ENCODE results near the gene MYL5.
A peak's percentile ranks its signal among the peaks of the same experiment; 100 is the strongest.

MYL5 gene

DNA sequence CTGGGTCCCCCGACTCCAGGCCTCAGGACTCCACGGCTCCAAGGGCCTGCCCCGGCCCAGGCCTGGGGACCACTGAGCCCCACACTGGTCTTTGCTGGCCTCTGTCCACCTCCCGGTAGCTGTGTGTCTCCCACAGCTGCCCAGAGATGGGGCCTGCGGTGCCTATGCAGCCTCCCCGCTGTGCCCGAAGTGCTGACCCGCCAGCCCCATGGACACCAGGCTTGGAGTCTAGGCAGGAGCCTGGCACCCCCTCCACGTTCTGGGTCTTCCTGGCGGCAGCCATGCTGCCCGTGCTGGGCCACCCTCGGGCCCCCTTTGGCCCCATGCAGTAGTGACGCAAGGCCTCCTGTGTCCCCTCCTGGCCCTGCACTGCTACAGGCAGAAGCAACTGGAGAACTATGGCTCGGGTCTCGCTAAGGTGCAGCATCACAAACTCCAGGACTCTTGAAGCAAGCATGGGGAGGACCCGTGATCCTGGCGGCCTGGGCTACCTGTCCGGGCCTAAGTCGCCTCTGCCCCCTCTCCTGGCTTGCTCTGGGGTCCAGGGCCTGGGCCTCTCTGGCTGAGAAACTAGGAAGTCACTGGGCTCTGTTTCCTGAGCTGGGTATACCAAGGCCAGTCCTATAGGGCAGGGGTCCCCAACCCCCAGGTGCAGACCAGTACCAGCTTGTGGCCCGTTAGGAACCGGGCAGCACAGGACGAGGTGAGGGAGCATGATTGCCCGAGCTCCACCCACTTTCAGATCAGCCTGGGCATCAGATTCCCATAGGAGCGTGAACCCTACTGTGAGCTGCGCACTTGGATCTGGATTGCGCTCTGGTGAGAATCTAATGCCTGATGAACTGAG is 917 bp downstream of the MYL5 start:
- DNase-seq, result no peak

DNA sequence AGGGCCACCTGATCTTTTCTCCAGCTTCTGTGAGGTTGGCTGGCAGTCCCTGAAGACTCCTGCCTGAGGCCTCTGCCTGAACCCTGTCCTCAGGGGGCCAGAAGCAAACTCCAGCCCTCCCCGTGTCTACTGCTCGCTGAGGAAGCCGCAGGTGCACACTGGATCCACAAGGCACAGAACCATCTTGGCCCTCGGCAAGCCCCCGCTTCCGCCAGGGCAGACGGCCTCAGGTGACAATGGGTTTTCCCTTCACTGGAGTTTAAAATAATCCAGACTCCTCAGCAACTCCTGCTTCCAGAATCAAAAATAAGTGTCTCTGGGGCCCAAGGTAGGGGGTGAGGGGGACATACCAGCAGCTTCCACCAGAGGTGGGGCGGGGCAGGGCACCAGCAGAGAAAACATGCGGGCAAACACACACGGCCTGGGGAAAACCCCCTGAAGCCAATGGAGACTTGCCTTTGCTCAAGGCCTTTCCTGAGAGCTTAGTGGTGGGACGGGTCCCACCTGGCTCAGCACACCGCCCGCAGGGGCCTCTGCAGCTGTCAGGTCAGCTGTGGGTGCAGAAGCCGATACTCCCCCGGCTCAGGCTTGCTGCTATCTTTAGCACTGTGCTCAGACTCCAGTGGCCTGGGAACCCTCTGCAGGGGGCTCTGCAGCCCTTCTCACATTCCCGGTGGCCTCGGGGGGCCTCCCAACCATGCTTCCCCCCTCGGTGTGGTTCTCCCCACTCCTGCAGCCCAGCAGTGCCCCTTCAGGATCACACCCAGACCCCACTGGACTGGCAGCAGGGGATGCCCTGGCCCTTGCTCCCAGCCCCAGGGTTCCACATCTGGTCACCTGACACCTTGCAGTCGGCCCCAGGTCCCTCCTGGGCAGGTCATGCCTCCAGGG is 1.9 kb downstream of the MYL5 start:
- no peak for DNase-seq

DNA sequence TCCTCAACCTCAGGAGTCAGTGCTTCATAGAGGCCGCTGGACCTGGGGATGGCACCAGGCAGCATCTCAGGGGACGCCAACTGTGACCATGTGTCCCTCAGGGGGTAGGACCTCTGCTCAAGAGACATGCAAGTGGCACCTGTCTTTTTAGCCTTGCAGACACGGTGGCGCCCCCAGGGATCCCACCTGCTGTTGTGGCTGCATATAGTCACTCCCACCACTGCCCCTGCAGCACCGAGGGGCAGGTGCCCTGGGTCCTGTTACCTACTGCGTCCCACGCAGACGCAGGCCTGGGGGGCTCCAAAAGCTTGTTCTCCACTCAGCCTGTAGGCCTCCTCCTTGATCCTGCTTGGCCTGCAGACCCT is 2.5 kb downstream of the MYL5 start:
- no peak for DNase-seq

DNA sequence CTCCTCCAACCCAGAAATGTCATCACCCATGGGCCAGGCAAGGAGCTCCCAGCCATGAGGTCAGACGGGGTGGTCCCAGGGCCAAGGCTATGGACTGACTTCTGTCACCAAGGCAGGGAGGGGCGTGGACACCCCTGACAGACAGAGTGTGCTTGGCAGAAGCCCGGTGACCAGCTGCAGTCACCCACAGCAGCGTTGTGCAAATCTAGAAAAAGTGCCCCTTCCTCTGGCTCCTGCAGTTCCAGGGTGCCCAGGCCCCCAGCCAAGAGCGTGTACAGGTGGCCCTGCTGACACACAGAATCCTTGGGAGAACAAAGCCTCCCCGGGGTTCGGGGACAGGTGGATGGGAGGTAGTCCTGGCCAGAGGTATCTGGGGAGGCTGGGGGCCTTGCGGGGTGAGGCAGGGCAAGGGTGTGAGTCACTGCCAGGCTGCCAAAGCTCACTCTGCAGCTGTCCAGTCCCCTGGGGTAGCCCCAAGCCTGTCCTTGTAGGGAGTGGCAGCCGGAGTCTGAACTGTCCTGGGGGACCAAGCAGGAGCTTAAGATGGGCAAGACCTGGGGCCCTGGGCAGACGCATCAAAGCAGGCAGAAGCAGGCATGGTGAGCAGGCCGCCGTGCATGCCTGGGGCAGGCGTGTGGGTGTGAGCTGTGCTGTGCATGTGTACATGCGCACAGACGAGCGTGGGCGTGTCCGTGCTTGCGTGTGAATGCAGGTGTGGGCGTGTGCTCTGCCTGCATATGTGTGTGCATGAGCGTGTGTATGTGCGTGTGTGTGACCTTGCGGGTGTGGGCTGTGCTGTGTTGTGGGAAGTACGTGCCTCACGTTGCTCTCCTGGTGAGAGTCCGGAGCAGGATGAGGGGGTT is 3.3 kb downstream of the MYL5 start:
- no peak for DNase-seq

DNA sequence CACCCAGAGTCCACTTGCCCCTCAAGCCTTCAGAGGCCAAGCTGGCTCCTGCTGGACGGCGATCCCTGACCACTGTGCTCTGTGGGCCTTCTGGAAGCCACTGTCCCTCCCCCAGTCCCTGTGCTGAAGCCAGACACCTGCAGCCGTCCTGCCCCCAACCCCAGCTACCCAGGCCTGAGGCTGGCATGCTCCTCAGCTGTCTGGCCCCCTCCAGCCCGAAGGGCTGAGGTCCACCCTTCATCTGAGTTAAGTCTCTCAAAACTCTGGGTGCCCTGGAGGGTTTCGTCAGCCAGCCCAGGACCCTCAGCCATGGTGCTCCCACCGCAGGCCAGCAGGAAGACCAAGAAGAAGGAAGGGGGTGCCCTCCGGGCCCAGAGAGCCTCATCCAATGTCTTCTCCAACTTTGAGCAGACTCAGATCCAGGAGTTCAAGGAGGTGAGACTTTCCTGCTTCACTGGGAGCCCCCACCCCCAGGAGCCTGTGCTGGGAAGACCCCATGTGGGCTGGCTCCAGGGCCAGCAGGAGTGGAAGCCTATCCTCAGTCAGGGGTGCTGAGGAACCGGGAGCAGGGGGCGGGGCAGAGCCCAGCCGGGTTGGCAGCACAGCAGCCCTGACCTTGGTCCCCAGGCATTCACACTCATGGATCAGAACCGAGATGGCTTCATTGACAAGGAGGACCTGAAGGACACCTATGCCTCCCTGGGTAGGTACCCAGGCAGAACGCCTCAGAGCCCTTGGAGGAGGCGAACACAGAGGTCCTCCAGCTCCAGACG is 4.2 kb downstream of the MYL5 start:
- no peak for DNase-seq

DNA sequence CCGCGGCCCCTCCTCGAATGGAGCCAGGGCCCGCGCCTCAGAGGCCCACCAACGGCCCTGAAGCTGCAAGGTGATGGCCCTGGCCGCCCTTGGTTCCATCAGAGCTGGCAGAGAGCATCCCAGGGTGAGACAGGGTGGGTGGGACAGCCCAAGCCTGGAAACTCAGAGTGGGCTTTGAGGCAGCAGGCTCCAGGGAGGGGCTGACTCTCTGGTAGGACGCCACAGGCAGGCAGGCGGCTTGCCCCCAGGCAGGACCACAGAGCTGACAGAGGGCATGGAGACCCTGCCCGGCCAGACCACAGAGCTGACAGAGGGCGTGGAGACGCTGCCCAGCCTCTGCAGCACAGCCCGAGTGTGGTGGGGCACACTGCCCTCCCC is 4.8 kb downstream of the MYL5 start:
- DNase-seq, result no peak

DNA sequence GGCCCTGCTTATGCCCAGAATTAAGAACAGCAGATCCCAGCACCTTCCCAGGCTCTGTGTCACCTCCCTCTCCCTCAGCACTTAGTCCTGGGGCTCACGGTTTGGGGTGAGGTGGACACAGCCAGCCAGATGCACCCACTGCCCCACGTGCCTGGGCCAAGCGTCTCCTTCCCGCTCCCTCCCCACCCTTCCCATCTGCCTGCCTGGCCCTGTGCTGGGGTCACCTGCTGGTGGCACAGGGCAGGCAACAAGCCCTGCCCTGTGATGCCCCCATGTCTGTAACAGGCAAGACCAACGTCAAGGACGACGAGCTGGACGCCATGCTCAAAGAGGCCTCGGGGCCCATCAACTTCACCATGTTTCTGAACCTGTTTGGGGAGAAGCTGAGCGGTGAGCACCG is 5.3 kb downstream of the MYL5 start:
- DNase-seq, result no peak

DNA sequence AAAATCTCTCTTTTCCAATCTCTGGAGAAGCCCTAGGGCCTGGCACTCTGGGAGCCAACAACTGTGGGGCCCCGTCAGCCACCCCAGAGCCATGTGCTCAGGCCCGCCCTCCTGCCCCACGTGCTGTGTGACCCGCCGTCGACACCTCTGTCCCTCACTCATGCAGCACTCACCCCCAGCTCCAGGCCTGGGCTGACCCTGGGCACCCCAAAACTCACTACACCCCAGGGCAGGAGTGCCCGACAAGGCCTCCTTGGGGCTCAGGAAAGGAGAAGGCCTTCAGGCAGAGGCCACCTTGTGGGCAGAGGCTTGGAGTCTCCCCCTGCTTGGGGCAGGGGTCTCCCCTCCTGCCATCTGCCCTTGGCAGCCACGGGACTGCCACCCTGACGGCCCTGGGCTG is 5.7 kb downstream of the MYL5 start:
- no peak for DNase-seq

DNA sequence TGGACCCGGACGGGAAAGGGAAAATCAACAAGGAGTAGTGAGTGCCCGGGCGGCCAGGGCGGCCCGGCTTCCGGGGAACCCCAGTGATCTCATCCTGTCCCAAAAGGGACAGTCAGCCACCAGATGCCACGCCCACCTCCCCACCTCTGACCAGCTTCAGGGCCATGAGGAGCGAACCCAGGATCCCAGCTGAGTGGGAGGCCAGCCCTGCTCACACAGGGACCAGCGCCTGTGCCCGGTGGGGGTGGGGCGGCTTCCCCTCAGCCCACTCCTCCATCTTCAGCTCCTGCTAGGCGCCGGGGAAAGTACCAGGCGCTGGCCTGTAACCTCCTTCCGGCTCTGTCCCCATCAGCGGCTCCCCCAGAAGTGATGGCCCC is 6.2 kb downstream of the MYL5 start:
- DNase-seq, result no peak

DNA sequence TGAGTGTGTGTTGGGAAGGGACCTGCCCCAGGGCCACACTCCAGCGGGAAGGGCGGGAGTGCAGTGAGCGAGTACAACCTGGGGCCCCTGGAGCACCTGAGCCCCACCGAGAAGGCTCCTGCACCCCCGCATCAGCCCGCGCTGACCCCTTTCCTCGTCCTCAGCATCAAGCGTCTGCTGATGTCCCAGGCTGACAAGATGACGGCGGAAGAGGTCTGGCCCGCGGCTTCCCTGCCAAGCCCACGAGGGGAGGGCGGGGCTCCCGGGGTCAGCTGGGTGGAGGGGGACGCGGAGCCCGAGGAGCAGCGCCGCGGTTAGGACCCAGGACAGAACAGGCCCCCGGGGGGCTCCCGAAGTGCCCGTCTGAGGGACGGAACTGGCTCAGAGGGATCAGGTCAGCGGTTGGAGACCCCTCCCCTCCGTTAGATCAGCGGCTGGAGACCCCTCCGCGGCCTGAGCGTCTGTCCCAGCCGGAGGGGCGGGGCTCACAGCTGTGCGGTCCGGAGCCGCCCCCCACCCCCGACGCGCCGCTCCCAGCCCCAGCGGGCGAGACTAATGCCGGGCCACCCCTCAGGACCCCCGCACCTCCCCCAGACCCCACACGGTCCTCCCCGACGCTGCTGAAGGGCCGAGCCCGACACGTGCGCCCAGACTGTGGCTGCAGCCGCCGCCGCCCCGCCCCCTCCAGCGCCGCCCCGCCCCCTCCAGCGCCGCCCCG is 6.7 kb downstream of the MYL5 start:
- DNase-seq, result no peak

DNA sequence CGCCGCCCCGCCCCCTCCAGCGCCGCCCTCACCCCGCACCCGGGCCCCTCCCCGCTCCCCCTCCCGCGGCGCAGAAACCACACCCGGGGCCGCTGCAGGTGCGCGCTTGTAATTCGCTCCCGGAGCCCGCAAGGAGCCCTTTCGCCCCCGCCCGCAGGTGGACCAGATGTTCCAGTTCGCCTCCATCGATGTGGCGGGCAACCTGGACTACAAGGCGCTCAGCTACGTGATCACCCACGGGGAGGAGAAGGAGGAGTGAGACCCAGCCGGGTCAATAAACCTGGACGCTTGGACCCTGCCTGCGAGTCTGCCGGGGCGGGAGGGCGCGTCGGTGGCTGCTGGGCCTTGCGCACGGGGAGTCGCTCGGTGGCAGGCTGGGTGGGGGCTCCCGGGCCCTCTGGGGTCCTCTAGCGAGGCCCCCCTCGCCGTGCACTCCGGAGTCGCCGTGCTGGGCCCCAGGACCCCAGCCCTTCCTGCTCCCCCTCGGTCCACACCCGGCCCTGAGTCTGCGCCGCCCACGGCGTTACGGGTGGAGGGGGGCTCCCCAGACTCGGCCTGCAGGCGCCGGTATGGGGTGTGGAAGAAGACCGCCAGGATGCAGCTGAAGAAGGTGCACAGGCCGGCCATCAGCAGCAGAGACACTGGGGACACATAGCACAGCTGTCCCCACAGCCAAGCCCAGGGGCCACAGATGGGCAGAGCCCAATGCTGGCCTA is 7.6 kb downstream of the MYL5 start:
- no peak for DNase-seq

DNA sequence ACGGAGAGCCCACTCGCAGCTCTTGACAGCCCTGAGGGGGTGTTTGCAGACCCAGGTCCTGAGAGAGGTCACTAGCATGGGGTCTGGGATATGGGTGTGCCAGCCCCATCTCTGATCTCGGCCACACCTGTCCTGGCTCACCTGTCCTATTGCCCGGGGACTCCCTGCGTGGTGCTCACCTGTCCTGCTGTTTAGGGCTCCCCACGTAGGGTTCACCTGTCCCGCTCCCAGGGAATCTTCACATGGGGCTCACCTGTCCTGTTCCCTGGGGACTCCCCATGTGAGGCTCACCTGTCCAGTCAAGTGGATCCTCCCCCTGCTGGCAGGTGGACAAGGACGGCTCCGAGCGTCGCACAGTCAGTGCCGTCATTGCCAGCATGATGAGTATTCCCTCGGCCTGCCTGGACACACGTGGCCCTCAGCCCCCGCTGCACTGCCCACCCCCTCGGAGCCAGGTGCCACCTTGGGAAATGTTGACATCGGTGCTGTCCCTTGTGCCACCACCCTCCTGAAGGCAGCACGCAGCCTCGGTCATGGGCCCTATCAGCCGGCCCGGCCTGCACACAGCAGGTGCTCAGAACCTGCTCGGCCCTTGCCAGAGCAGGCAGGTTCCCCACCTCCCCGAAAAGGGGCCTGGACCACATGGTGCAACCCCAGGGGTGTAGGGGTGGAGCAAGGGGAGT is 8.3 kb downstream of the MYL5 start:
- no peak for DNase-seq

DNA sequence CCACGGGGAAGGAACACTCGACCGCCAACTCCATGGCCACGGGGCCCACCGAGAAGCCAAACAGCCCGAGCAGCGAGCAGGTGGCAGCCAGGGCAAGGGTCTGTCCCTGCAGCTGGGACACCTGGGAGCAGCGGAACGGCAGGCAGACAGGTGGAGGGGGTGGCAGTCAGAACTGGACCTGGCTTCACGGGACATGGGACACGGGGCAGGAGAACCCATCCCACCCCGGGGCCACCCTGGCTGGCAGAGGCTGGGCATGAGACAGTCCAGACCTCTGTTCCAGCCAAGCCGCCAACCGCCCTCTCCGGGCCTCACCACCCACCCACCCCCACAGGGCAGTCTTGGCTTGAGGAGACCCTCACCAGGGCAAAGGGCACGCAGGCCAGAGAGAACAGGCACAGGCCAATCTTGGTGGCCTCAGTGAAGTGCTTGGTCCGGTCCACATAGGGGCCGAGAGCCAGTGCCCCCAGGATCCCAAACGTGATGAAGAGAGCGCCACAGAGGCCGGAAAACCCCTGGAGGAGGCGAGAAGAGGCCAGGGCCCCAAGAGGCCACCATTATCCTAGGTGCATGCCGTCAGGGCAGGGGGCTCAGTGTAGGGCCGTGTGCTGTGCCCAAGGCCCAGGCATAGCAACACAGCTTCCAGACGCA is 9.0 kb downstream of the MYL5 start:
- no peak for DNase-seq

DNA sequence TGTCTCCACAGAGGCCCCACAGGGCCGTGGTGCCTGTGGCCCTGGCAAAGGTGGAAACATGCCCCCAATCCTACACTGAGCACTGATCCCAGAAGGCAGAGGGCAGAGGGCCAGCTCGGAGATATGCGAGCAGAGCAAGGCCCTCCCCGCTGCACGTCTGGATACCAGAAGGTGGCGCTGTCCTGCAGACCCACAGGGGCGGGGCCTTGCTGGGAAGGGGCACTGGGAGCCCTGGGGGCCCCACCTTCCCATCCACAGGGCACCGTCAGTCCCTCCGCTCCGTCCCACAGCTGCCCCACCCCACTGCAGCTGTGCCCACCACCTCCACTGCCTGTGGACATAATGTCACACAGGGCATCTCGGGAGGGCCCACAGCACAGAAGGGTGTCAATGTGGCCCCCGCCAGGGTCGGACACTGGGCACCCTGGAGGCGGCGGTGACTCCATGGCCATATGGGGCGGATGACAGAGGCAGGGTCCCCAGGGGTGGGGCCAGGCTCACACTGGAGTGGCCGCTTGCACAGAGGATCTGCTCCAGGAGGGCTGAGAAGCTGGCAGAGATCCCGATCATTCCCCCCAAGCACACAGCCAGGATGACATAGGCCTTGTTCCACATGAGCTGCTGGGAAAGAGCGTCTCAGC is 9.8 kb downstream of the MYL5 start:
- peak; percentile 69 for DNase-seq

DNA sequence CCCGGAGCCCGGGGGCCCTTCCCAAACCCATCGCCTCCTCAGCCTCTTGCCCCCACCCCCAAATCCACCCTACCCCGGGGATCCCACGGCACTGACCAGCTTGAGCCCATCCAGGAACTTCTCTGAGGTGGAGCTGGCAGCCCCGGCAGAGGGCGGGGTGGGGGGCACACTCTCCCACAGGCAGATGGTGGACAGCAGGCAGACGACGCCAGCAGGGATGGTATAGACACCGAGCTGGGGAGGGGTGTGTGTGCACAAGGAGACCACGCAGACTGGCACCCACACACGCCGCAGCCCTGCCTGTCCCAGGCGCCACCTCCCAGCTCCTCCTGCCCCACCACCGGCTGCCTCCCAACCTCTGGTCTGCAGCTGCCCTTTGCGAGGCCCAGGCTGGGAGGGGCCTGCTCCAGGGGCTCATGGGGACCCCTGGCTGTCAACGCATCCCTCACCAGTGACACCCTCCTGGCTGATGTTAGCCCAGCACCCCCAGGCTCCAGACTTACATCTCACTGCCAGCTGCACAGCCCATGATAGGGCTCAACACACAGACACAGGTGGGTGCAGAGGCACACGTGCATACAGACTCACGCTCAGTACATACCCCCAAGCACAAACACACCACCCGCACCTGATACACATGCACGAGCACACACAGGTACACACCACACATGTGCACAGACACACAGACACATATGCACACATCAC is 10.4 kb downstream of the MYL5 start:
- peak; percentile 40 for DNase-seq

DNA sequence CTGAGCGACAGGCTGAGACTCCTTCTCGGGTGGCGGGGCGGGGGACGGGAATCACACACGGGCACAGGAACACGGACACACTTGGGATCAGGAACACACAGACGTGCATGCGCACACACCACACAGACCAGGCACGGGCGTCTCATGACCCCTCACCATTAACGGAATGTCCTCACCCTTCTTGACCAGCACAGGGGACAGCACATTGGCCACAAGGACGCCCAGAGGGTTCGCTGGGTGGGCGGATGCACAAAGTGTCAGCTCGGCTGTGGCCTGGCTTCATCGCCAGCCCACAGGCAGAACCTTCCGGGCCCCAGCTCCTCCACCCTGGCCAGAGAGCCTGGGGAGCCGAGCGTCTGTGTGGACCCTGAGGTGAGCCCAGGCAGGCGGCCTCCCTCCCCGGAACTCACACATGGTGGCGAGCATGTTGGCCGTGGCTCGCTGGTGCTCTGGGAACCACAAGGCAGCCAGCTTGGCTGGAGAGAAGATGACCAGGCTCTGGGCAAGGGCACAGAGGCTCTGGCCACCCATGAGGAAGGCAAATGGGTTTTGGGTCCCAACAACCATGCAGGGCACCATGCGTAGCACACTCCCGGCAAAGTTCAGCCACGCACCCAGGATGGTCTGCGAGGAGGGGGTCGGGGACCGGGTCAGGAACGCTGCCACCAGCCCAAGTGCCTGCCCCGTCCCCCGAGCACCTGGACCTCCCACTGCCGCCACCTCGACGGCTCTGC is 11.5 kb downstream of the MYL5 start:
- no peak for DNase-seq

DNA sequence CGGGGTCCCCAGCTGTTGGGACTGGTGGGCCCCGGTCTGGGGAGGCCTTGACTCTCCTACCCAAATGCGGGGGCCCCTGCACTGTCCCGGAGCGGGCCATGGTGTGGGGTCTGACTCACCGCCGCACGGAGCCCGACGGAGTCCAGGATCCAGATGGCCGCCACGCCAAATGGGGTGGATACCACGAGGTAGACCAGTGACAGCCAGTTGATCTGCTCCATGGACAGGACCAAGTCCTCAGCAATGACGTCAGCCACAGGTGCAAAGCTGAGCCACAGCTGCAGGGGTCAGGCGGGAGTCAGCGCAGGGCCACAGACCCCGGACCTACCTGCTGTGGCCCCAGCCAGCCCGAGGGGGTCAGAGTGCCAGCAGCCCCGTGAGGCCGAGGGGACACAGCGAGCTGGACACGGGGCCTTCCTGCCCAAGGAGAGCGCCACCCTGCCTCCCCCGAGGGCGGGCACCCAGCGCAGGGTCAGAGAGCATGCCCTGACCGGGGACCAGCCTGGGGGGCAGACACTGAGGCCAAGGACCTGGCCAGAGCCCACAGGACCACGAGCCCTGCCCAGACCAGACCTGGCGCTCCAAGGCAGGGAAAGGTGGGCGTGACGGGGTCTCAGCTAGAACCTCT is 12.2 kb downstream of the MYL5 start:
- DNase-seq, result no peak

All from NCI-H1694 treated with DMSO at 0.1 percent for 48 hours (cell line).